Mesodermal cell (in vitro differentiated cells): Measurements from ENCODE around the gene ISOC2.

Source experiments
- H3K27ac ChIP-seq: 2 replicates; pipeline ENCODE4 v1.7.0; 2013; ENCODE audit warnings: mild to moderate bottlenecking, low read depth, low read length, moderate library complexity; ENCODE audit not compliant: severe bottlenecking
- H3K36me3 ChIP-seq: 2 replicates; pipeline ENCODE4 v1.7.1; 2013; ENCODE audit warnings: mild to moderate bottlenecking, low read length, moderate library complexity; ENCODE audit not compliant: control insufficient read depth, insufficient read depth
- H3K4me1 ChIP-seq: one replicate; pipeline ENCODE4 v1.7.1; 2013; ENCODE audit warnings: mild to moderate bottlenecking, low read length; ENCODE audit not compliant: insufficient read depth, control insufficient read depth, poor library complexity, severe bottlenecking
- H3K4me3 ChIP-seq: 2 replicates; pipeline ENCODE4 v1.7.0; 2013; ENCODE audit warnings: low read length, control low read depth, mild to moderate bottlenecking; ENCODE audit not compliant: insufficient read depth, poor library complexity, severe bottlenecking; ENCODE audit errors: extremely low read depth
- H3K9me3 ChIP-seq: 2 replicates; pipeline ENCODE4 v1.7.1; 2013; ENCODE audit warnings: mild to moderate bottlenecking, low read length, moderate library complexity; ENCODE audit not compliant: control insufficient read depth
- WGBS, 2 experiments: methylation state at CpG; one replicate each; pipeline ENCODE4 v1.1.5; 2013; ENCODE audit warnings: missing lambda C conversion rate in 2 of 2; ENCODE audit not compliant: insufficient coverage in 2 of 2; 5-methylcytosine and 5-hydroxymethylcytosine counted together

Gene ISOC2

DNA sequence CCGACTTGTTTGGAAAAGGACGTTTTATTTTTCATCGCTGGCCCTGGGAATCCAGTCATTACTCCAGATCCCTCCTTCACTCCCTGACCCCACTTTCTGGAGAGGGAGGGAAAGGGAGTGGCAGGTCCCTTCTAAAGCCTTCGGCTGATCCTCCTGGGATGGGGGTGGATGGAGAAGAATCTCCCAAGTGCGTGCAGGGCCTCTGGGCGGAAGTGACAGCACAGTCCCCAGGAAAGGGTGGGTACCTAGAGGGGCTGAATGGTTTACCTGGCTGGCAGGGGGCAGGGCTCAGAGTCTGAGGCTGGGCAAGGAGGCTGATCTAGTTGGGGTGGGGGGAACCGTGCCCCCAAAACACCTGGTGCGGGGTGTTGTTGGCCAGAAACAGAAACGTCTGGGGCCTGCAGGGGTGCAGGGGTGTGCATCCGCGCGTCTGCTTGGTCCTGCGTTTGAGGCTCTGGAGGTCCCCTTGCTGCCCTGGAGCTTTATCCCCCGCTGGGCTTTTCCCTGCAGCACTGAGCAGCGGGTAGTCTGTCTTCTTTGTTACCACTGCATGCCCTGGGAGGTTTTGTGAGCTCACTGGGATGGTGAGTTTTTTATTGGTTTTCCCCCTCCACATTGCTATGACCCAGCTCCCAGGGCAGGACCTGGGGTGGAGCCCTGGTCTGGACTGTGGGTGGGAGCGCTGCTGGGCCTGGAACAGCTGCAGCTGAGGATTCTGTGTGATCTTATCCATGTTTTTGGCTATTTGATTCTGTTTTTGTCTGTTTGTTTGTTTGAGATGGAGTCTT lies 12.0 kb upstream of the ISOC2 start:
- Histone ChIP-seq H3K36me3 (no peaks in the 10 kb centered on the region), H3K9me3 (no peaks in the 10 kb centered on the region), H3K4me3 (no peak overlapping the region), H3K27ac (no peak overlapping the region), H3K4me1 (peaks cover 10% of the 10 kb centered on the region)
- WGBS, 2 experiments: 52 to 60% methylated on average over 7 to 8 of the region's 16 CpGs

DNA sequence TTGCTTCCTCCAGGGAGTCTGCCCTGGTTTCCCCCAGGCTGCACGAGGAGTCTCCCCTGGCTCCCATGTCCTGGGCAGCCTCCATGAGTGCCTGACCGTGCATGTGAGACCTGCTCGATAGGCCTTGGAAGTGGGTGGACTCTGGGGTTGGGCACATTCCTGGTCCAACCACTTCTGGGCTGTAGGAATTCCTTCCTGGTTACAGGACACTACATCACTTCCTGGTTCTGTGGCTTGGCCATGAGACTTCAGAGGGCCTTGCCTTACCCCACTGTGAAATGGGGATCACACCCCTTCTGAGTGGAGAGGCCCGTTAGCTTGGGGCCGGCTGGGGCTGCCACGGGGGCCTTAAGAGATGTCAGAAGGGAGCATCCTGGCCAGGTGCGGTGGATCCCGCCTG lies 11.0 kb upstream of the ISOC2 start:
- Histone ChIP-seq H3K4me3 (no peak overlapping the region), H3K27ac (no peak overlapping the region), H3K4me1 (peaks cover 6% of the 10 kb centered on the region), H3K9me3 (no peaks in the 10 kb centered on the region), H3K36me3 (no peaks in the 10 kb centered on the region)
- WGBS, 2 experiments: 90 to 96% methylated on average over 8 of the region's 8 CpGs

DNA sequence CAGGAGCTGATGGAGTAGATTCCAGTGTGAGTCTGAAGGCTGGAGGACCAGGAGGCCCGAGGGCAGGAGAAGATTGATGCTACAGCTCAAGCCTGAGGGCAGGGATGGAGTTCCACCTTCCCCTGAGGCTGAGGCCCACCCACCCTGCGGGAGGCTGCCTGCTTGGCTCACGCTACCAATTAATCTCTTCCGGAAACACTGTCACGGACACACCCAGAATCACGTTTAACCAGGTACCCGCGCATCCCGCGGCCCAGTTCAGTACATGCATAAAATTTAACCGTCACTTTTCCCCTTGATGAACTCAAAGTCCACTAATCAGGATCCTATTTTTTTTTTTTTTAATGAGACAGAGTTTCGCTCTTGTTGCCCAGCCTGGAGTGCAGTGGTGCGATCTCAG lies 9.8 kb upstream of the ISOC2 start:
- WGBS, 2 experiments: 90 to 93% methylated on average over 11 to 13 of the region's 13 CpGs
- Histone ChIP-seq H3K9me3 (no peaks in the 10 kb centered on the region), H3K36me3 (no peaks in the 10 kb centered on the region), H3K27ac (no peak overlapping the region), H3K4me1 (peaks cover 6% of the 10 kb centered on the region), H3K4me3 (no peak overlapping the region)

DNA sequence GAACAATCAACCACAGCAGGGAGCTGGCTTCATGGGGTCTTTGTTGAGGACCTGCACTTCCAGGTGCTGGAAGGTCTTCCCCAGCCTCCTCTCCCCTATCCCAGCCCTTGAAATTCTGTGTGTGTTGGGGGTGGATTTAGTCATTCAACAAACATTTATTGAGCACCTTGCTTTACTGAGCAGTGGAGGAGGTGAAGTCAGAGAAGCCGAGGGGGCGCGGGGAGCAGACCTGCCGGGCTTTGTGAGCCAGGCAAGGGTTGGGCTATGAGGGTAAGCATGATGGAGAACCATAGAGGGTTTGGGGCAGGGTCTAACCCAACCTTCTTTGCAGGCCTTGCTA lies 6.6 kb upstream of the ISOC2 start:
- no peak overlapping the region for H3K27ac ChIP-seq
- 0 to 4% methylated on average over 1 to 4 of the region's 4 CpGs for WGBS, 2 experiments
- H3K9me3 ChIP-seq: no peaks in the 10 kb centered on the region
- no peak overlapping the region for H3K4me3 ChIP-seq
- no peaks in the 10 kb centered on the region for H3K36me3 ChIP-seq
- H3K4me1 ChIP-seq: peaks cover under 1% of the 10 kb centered on the region

DNA sequence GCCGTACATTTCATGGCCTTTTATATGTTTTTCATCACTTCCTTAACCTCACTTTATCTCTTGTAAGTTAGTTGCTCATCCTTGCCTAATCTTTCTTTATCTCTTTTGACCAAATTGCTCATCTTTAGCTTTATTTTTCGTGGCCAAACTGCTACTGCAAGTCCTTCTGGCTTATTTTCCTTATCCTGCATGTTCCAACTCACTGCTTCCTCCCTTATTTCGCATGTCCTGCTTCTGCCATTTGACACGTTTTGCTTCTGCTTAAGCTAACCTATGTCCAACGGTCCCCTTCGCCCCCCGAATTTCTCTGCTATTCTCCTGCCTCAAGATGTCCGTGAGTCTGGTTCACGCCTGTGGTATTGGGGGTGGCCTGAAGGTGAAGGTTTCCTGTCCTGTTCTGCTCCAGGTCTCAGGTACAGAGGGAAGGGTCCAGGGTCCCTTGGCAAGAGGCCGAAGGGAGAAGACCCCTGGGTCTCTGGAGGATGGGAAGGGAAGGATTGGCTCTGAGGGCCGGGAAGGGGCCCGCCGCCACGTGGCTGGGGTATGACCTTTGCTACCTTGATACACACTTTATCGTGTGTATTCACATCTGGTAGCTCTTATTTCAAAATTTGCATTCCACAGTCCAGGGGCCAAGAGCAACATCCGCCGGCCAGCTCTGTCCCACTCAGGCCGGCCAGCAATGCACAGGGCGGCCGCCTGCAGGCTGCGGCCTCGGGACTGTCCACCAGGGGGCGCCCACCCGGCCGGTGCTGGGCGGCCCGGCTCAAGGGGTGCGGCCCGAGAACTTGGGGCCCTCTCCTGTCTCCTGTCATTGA lies 6.0 kb upstream of the ISOC2 start:
- Histone ChIP-seq H3K27ac (no peak overlapping the region), H3K4me1 (no peaks in the 10 kb centered on the region), H3K9me3 (no peaks in the 10 kb centered on the region), H3K36me3 (no peaks in the 10 kb centered on the region), H3K4me3 (no peak overlapping the region)
- 33 to 57% methylated on average over 17 to 24 of the region's 29 CpGs for WGBS, 2 experiments

DNA sequence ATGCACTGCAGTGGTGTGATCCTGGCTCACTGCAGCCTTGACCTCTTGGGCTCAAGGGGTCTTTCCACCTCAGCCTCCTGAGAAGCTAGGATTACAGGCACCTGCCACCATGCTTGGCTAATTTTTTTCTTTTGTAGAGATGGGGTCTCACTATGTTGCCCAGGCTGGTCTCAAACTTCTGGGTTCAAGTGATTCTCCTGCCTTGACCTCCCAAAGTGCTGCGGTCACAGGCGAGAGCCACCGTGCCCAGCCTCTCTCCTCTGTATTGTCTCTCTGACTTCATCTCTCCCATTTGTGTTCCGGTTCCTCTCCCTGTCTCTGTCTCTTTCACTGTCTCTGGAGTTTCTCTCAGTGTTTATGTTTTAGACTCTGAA lies 4.8 kb upstream of the ISOC2 start:
- Histone ChIP-seq H3K9me3 (no peaks in the 10 kb centered on the region), H3K4me1 (peaks cover 2% of the 10 kb centered on the region), H3K4me3 (no peak overlapping the region), H3K27ac (no peak overlapping the region), H3K36me3 (no peaks in the 10 kb centered on the region)
- 91 to 96% methylated on average over 4 of the region's 4 CpGs for WGBS, 2 experiments

DNA sequence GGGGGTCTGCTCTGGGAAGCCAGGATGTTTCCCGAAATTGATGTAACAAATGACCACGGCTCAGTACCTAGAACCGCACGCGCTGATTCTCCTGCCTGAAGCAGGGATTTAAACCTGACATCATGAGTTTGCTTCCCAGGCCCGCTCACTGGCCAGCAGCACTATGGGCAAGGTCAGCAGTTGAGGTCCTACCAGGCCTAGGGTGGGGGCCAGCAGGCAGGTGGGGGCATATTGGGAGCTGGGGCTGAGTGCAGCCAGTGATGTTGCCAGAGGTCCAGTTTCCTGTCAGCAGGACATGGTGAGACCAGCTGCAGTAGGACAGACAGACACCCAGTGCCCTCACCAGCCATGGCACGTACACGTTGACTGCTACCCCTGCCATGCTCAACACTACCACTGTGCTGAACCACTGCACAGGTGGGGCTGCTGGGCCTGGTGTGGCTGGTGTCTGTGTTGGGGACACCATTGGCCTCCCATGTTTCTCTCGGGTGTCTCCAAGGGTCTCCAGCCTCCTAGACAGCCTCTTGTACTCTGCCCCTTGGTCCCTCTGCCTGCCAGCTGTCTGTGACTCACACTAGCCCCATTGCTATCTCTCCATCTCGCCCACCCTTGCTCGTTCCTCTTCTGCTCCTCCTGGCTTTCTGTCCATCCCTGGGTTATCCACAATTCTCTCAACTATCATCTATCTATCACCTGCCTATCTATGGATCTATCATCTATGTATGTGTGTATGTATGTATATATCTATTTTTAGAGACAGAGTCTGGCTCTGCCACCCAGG lies 4.2 kb upstream of the ISOC2 start:
- Histone ChIP-seq H3K4me1 (peaks cover 2% of the 10 kb centered on the region), H3K27ac (no peak overlapping the region), H3K36me3 (no peaks in the 10 kb centered on the region), H3K9me3 (no peaks in the 10 kb centered on the region), H3K4me3 (no peak overlapping the region)
- 79 to 83% methylated on average over 8 to 10 of the region's 11 CpGs for WGBS, 2 experiments

DNA sequence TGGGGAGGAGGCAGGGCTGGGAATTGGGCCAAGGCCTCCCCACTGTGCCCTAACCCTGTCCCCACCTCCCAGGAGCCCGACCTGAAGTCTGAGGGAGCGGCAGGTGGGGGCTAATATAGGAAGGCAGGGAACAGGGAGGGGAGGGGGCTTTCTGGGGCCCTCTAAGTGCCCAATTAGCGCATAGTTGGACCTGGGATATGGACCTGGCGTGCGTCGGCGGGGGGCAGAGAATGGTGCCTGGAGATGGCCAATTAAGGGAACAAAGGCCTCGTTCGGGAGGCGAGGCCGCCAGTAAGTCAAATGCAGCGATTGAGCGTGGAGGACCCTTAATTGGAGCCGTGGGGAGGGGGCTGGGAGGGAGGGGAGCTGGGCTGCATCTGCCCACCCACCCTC lies 3.2 kb upstream of the ISOC2 start, which contains the start of gene C19orf85:
C19orf85 (minus strand) TSS at position 90 of the 393 bp plus-strand sequence. CDS start 197 bp downstream, outside the sequence.
- H3K4me1 ChIP-seq: peaks cover 2% of the 10 kb centered on the region
- H3K9me3 ChIP-seq: no peaks in the 10 kb centered on the region
- no peaks in the 10 kb centered on the region for H3K36me3 ChIP-seq
- no peak within 1 kb of the TSS for H3K4me3 ChIP-seq
- WGBS, 2 experiments: 27 to 32% methylated on average over 10 to 11 of the region's 14 CpGs
- no peak within 1 kb of the TSS for H3K27ac ChIP-seq

DNA sequence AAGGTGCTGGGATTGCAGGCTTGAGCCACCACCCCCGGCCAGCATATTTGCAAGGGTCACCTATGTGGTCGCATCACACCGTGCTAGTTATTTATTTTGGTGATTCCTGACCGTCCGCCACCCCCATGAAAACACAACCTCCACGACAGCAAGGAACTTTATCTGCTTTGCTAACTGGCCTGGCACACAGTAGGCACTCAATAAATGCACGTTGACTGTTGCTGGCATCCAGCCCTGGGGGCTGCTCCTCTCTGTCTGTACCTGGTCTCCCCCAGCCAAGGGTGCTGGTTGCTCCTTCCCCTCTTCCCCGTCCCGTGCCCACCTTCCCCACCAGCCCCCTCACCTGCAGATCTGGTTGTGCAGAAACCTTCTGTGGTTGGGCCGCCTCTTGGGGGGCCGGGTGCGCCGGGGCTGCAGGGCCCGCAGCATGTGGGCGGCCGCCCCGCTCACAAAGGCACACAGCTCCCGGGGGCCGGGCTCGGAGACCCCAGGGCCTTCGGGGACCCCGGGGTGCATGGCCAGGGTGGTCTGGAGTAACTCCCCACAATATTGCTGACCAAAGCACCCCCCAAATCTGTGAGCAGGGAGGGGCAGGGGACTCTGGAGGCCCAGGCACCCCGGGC lies 2.7 kb upstream of the ISOC2 start:
- Histone ChIP-seq H3K27ac (no peak overlapping the region), H3K36me3 (no peaks in the 10 kb centered on the region), H3K4me1 (peaks cover 2% of the 10 kb centered on the region), H3K9me3 (no peaks in the 10 kb centered on the region), H3K4me3 (no peak overlapping the region)
- WGBS, 2 experiments: 68% methylated on average over 19 of the region's 23 CpGs

DNA sequence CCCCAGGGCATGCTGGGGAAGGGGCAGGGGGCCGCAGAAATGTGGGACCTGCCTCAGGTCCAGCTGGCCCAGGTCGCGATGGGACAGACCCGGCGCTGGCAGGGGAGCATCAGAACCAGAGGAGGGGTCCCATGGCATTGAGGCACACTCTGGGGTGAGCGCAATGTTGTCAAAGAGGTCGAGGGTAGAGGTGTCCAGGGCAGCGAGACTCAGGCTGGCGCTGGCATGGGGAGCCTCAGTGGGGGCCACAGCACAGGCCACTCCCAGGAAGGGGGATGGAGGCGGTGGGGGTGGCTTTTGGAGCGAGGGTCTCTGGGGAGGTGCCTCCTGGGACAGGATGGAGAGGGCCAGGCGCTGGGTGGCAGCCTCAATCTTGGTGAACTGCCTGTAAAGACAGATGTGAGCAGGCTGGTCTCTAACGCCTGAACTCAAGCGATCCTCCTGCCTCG lies 2.2 kb upstream of the ISOC2 start:
- 68 to 75% methylated on average over 13 to 15 of the region's 15 CpGs for WGBS, 2 experiments
- H3K4me1 ChIP-seq: peaks cover 2% of the 10 kb centered on the region
- no peak overlapping the region for H3K4me3 ChIP-seq
- no peaks in the 10 kb centered on the region for H3K36me3 ChIP-seq
- H3K27ac ChIP-seq: no peak overlapping the region
- no peaks in the 10 kb centered on the region for H3K9me3 ChIP-seq
